SK-N-SH (cell line): ENCODE measurements around the gene SOWAHA.

ENCODE experiments used
- MXI1 ChIP-seq: IDR thresholded peaks from 2 replicates; pipeline ENCODE4 v1.6.1; 2012; ENCODE audit warnings: mild to moderate bottlenecking, low read depth, low read length, improper control_type of control experiment
- TAF1 ChIP-seq: IDR thresholded peaks from 2 replicates; pipeline ENCODE4 v1.6.1; 2012; ENCODE audit warnings: low read depth, mild to moderate bottlenecking, low read length, moderate library complexity, borderline replicate concordance
- TF ChIP-seq, protein P1 (sequence below): fragments of 150-350 bp; IDR thresholded peaks from 2 replicates; pipeline ENCODE4 v1.6.1; 2017; ENCODE audit warnings: antibody characterized with exemption, low read length, low read depth, borderline replicate concordance
- TF ChIP-seq, protein P2 (sequence below): fragments of 200-600 bp; sonication (generic); IDR thresholded peaks from 2 replicates; pipeline ENCODE4 v1.6.1; 2017; ENCODE audit warnings: antibody characterized with exemption, mild to moderate bottlenecking, moderate library complexity

GRCh38 chr5:132764671-132765238 is 48.3 kb upstream of the SOWAHA start:
- no peak for TF ChIP-seq MXI1
- no peak for TF ChIP-seq TAF1
- TF ChIP-seq, protein P1, sequence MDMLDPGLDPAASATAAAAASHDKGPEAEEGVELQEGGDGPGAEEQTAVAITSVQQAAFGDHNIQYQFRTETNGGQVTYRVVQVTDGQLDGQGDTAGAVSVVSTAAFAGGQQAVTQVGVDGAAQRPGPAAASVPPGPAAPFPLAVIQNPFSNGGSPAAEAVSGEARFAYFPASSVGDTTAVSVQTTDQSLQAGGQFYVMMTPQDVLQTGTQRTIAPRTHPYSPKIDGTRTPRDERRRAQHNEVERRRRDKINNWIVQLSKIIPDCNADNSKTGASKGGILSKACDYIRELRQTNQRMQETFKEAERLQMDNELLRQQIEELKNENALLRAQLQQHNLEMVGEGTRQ = no peak
- TF ChIP-seq, protein P2, sequence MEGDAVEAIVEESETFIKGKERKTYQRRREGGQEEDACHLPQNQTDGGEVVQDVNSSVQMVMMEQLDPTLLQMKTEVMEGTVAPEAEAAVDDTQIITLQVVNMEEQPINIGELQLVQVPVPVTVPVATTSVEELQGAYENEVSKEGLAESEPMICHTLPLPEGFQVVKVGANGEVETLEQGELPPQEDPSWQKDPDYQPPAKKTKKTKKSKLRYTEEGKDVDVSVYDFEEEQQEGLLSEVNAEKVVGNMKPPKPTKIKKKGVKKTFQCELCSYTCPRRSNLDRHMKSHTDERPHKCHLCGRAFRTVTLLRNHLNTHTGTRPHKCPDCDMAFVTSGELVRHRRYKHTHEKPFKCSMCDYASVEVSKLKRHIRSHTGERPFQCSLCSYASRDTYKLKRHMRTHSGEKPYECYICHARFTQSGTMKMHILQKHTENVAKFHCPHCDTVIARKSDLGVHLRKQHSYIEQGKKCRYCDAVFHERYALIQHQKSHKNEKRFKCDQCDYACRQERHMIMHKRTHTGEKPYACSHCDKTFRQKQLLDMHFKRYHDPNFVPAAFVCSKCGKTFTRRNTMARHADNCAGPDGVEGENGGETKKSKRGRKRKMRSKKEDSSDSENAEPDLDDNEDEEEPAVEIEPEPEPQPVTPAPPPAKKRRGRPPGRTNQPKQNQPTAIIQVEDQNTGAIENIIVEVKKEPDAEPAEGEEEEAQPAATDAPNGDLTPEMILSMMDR = no peak
